ENCODE measurements around the gene PMS1.
"Not testable (repeated sequence)": the region's sequence is repeated elsewhere in the genome, so short reads cannot be mapped to it uniquely, and the experiment has no call there.

The PMS1 gene

DNA sequence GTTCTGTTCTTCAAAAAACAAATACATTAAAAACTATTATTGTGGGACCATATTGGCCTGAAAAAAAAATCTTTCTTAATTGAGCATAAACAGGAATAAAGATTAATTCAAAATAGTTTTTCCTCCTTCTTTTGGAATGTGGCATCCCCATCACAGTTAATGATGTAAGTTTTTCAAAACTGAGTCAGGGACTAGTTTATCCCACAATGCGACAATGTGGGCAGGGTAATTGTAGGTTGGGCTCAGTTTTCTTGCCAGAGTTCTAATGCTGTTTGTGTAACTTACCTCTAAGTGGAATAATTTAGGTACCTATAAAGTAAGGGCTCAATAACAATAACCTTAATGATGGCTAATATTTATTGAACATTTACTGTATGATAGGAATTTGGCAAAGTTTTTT, 82.0 kb downstream of the PMS1 start:
- DNase-seq, result no peak

- DNase-seq, result no peak
Observed at GRCh38 chr2:189868896-189869295, 84.6 kb downstream of the PMS1 start.

GRCh38 chr2:189870381-189871085, 86.3 kb downstream of the PMS1 start:
- DNase-seq, result no peak

DNA sequence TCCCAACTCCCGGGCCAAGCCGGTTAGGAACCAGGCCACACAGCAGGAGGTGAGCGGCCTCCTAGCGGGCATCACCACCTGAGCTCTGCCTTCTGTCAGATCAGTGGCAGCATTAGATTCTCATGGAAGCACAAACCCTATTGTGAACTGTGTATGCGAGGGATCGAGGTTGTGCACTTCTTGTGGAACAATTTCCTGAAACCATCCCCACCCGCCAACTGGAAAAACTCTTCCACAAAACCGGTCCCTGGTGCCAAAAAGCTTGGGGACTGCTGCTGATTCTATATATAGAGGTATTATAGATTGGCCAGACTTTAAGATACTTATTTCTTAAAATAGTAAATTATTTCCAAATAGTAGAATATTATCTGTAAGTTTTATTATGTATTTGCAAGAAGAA, 89.4 kb downstream of the PMS1 start:
- no peak for DNase-seq

- no peak for DNase-seq
Observed at GRCh38 chr2:189874586-189875320, 90.5 kb downstream of the PMS1 start.

- no peak for DNase-seq
Observed at GRCh38 chr2:189876271-189876670, 92.0 kb downstream of the PMS1 start.

- DNase-seq, result no peak
Observed at GRCh38 chr2:189879716-189880081, 95.4 kb downstream of the PMS1 start.

GRCh38 chr2:189880429-189880828, 96.2 kb downstream of the PMS1 start:
- no peak for DNase-seq

DNA sequence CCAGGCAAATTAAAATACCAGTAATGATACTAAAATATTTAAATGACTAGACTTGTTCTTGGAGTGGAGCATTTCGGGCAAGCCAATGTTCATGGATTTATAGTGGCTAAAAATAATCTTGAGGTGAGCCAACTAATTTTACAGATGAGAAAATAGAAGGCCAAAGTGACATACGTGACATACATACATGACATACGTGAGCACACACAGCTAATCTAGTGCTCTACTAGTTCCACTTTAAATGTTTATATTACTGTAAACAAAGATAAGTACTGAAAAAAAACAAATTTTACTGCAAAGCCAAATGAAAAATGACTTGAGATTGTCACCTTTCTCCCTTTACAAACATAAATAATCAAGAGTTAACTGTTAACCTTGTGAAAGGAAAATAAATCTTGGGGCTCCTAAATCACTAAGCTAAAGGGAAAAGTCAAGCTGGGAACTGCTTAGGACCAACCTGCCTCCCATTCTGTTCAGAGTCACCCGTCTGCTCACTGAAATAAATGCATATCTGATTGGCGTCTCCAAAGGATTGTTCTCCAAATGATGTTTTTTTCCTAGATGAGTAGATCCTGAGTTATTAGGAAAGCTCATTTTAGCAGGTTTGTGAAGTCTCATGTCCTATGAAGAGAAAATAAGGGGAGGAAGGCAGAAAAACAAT, 96.7 kb downstream of the PMS1 start:
- no peak for DNase-seq

DNA sequence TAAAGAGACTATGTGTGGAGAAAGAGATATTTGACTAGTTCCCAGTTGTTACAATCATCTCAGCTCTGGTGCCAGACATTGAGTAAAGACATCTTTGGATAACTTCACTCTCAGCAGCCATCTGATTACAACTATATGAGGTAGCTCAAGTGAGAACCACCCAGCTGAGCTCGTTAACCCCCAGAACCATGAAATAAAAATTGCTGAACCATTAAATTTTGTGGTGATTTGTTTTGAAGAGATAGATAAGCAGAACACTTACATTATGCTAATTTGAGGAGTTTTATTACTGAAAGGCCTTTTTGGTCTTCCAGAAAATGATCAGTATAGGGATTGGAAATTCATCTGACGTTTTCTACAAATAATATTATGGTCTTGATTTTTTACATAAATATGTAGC, 101.1 kb downstream of the PMS1 start:
- DNase-seq, result no peak

DNA sequence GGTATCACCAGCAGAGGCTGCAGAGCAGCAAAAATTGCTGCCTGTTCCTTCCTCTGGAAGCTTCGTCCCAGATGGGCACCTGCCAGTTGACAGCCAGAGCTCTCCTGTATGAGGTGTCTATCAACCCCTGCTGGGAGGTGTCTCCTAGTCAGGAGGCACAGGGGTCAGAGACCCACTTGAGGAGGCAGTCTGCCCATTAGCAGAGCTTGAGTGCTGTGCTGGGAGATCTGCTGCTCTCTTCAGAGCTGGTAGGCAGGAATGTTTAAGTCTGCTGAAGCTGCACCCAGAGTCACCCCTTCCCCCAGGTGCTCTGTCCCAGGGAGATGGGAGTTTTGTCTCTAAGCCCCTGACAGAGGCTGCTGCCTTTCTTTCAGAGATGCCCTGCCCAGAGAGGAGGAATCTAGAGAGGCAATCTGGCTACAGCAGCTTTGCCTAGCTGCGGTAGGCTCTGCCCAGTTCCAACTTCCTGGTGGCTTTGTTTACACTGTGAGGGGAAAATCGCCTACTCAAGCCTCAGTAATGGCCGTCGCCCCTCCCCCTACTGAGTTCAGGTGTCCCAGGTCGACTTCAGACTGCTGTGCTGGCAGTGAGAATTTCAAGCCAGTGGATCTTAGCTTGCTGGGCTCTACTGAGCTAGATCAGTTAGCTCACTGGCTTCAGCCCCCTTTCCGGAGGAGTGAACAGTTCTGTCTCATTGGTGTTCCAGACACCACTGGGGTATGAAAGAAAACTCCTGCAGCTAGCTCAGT, 108.5 kb downstream of the PMS1 start:
- not testable (repeated sequence) for DNase-seq

GRCh38 chr2:189896809-189897208, 112.6 kb downstream of the PMS1 start:
- DNase-seq, result no peak

GRCh38 chr2:189899101-189899500, 114.9 kb downstream of the PMS1 start:
- DNase-seq, result no peak

- no peak for DNase-seq
Observed at GRCh38 chr2:189900726-189901125, 116.5 kb downstream of the PMS1 start.

DNA sequence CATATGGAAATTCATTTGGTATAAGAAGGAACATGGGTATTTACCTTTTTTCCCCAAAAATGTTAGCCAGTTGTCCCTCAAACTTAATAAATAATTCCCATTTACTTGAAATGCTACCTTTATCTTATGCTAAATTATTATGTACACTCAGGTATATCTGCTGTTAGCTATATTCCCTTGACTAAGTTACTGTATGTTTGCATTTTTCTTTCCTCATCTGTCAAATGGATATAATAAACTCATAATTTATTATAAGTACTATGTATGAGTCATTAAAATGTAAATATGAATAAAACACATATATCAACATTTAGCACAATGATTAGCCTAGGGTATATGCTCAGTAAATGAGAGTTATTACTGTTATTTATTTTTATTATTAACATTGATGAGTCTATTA, 117.4 kb downstream of the PMS1 start:
- DNase-seq, result no peak

DNA sequence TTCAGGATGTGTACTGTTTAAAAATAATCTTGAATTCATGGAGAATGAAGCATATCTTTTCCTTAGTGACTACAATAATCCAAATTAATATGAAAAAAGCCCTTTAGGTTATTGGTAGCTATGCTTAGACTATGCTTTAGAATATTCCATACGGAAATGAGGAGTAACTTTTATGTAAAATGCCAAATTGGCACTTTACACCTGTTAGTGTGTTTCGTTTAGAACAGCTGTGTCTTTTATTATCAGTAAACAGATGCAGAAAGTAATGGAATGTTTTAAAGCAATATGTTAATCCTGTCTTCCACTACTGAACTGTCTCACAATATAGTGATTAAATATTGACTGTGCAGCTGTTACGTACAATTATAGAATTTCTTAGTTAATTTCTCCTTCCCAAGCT, 129.6 kb downstream of the PMS1 start:
- no peak for DNase-seq

- DNase-seq, result no peak
Observed at GRCh38 chr2:189916651-189917050, 132.4 kb downstream of the PMS1 start.
